Endothelial cell of umbilical vein (primary cell): Measurements from ENCODE around the gene CFAP61. TPM values are rescaled to one million over a fixed set of nuclear protein-coding genes. Genes with fewer than 3 reads are reported as not detected.

Experiments
- BruUV-seq: library from RNA; stranded (reverse); fragments of 400-500 nt; replicated peaks from 2 replicates; lab custom pipeline; 2021; lab: Mats Ljungman, UMichigan
- CTCF ChIA-PET: fragments of 300-600, 350-600 bp; sonication (Branson Sonifier 250); formaldehyde crosslinking; loops from one replicate; lab custom pipeline; 2021; ENCODE audit warnings: antibody characterized with exemption, inconsistent platforms; lab: Charles Lee
- POLR2A ChIA-PET: fragments of 300-600, 350-600 bp; sonication (Branson Sonifier 250); formaldehyde crosslinking; loops from one replicate; lab custom pipeline; 2021; ENCODE audit warnings: antibody characterized with exemption, inconsistent platforms; lab: Charles Lee
- DNase-seq: peaks from one replicate; pipeline ENCODE4 v3.0.0-alpha.2; 2011; ENCODE audit warnings: low read depth, low spot score
- FAIRE-seq: peaks from 2 replicates; lab custom pipeline; 2011; peaks lifted over from hg19 to GRCh38; lab: Jason Lieb, UNC
- H2AFZ ChIP-seq: 2 replicates; pipeline ENCODE4 v1.6.0; 2012; ENCODE audit warnings: low read depth, low read length, control low read depth, inconsistent platforms
- H3K27ac ChIP-seq: 2 replicates; pipeline ENCODE4 v1.5.1; 2011; ENCODE audit warnings: low read depth, mild to moderate bottlenecking, control low read depth, low read length, moderate library complexity; ENCODE audit not compliant: insufficient read depth
- H3K27me3 ChIP-seq, 2 experiments: 2 replicates each; pipeline versions ENCODE4 v1.6.0 to v1.6.1; 2011; ENCODE audit warnings: low read length in 2 of 2, mixed read lengths in 1 of 2; ENCODE audit not compliant: control insufficient read depth in 2 of 2, insufficient read depth in 2 of 2
- H3K36me3 ChIP-seq, 2 experiments: 2 replicates in 1 of 2; 3 replicates in 1 of 2; pipeline ENCODE4 v1.5.1; 2011; ENCODE audit warnings: low read length in 2 of 2, mild to moderate bottlenecking in 1 of 2, moderate library complexity in 1 of 2; ENCODE audit not compliant: control insufficient read depth in 2 of 2, insufficient read depth in 2 of 2; ENCODE audit errors: extremely low read depth in 1 of 2
- H3K4me1 ChIP-seq: 3 replicates; pipeline ENCODE4 v1.5.1; 2011; ENCODE audit warnings: mild to moderate bottlenecking, low read length; ENCODE audit not compliant: control insufficient read depth, insufficient read depth; ENCODE audit errors: extremely low read depth
- H3K4me2 ChIP-seq: 2 replicates; pipeline ENCODE4 v1.6.1; 2011; ENCODE audit warnings: low read length, control low read depth, mixed read lengths; ENCODE audit not compliant: insufficient read depth
- H3K4me3 ChIP-seq, 3 experiments: fragments of 200-600 bp in 1 of 3; sonication (generic), shearing (Covaris generic) in 1 of 3; replicated peaks in 1 of 3; 2 replicates each; pipeline ENCODE4 v1.5.1; 2011 to 2016; ENCODE audit warnings: control low read depth in 3 of 3, low read length in 3 of 3, mild to moderate bottlenecking in 2 of 3, inconsistent platforms in 1 of 3, low read depth in 1 of 3, moderate library complexity in 1 of 3; ENCODE audit not compliant: insufficient read depth in 1 of 3
- H3K79me2 ChIP-seq: 2 replicates; pipeline ENCODE4 v1.6.0; 2012; ENCODE audit warnings: low read length, inconsistent platforms; ENCODE audit not compliant: control insufficient read depth, insufficient read depth
- H3K9ac ChIP-seq: replicated peaks from 2 replicates; pipeline ENCODE3; 2011; ENCODE audit warnings: low read length, control low read depth; ENCODE audit not compliant: insufficient read depth; ENCODE audit errors: extremely low read depth
- H3K9me1 ChIP-seq: replicated peaks from 3 replicates; pipeline ENCODE4 v1.6.0; 2011; ENCODE audit warnings: mild to moderate bottlenecking, low read length; ENCODE audit not compliant: control insufficient read depth, insufficient read depth; ENCODE audit errors: extremely low read depth
- H3K9me3 ChIP-seq: replicated peaks from 2 replicates; pipeline ENCODE4 v1.5.1; 2012; ENCODE audit warnings: low read length, inconsistent platforms; ENCODE audit not compliant: control insufficient read depth, insufficient read depth
- H4K20me1 ChIP-seq: replicated peaks from 2 replicates; pipeline ENCODE3; 2011; ENCODE audit warnings: mild to moderate bottlenecking, low read length; ENCODE audit not compliant: control insufficient read depth, insufficient read depth; ENCODE audit errors: extremely low read depth
- CTCF ChIP-seq, 2 donors: IDR thresholded peaks; 1 replicate in 1 of 2; 2 replicates in 1 of 2; pipeline ENCODE4 v1.5.1; 2011; ENCODE audit warnings: low read length in 2 of 2, mild to moderate bottlenecking in 2 of 2, moderate library complexity in 2 of 2, control low read depth in 1 of 2, inconsistent platforms in 1 of 2, low read depth in 1 of 2; ENCODE audit not compliant: insufficient read depth in 1 of 2; ENCODE audit errors: extremely low read depth in 1 of 2
- EZH2 ChIP-seq: IDR thresholded peaks from 2 replicates; pipeline ENCODE4 v1.6.1; 2012; ENCODE audit warnings: borderline replicate concordance, low read depth, mild to moderate bottlenecking, moderate library complexity, low read length, inconsistent platforms; ENCODE audit not compliant: severe bottlenecking
- FOS ChIP-seq: IDR thresholded peaks from 2 replicates; pipeline ENCODE4 v1.6.1; 2011; ENCODE audit warnings: mild to moderate bottlenecking, low read length, moderate library complexity, borderline replicate concordance; ENCODE audit not compliant: insufficient read depth
- GATA2 ChIP-seq: IDR thresholded peaks from 2 replicates; pipeline ENCODE4 v1.7.0; 2011; ENCODE audit warnings: low read depth, mild to moderate bottlenecking, moderate library complexity, mixed read lengths, low read length; ENCODE audit not compliant: insufficient read length, insufficient read depth
- JUN ChIP-seq: IDR thresholded peaks from 2 replicates; pipeline ENCODE4 v1.6.1; 2011; ENCODE audit warnings: borderline replicate concordance, low read depth; ENCODE audit not compliant: insufficient read length, insufficient read depth
- MAX ChIP-seq: IDR thresholded peaks from 2 replicates; pipeline ENCODE4 v1.6.1; 2011; ENCODE audit not compliant: insufficient read depth, insufficient read length
- MYC ChIP-seq: IDR thresholded peaks from one replicate; pipeline ENCODE4 v1.6.1; 2011; ENCODE audit warnings: mild to moderate bottlenecking, low read depth, low read length
- POLR2A ChIP-seq: IDR thresholded peaks from 2 replicates; pipeline ENCODE4 v1.6.1; 2012; ENCODE audit warnings: low read depth, mild to moderate bottlenecking, control low read depth, low read length
- POLR2AphosphoS5 ChIP-seq: IDR thresholded peaks from 2 replicates; pipeline ENCODE4 v1.6.1; 2012; ENCODE audit warnings: low read depth, mild to moderate bottlenecking, control low read depth, low read length, moderate library complexity; ENCODE audit not compliant: insufficient read depth
- dilution Hi-C: fragments of 300-500 bp; cut with MboI; formaldehyde crosslinking; loops from one replicate; pipeline ENCODE4 v1.15.0; 2019; ENCODE audit warnings: low sequenced_read_pairs; ENCODE audit not compliant: extremely low pct_ligation_motif_present
- intact Hi-C: fragments of 100-400 bp; cut with micrococcal nuclease; formaldehyde crosslinking; loops from one replicate; pipeline ENCODE4 v1.10.0; 2022
- polyA plus RNA-seq, 4 experiments: library from polyadenylated mRNA; depleted of rRNA in 3 of 4; stranded (reverse) in 3 of 4; unstranded in 1 of 4; fragments of >200 nt; gene quantifications; 2 replicates each; pipeline versions ENCODE4 v1.2.1 to v1.2.3, GENCODE V29; 2011 to 2012; ENCODE audit warnings: missing spikeins in 1 of 4
- total RNA-seq: library from RNA; stranded (reverse); gene quantifications from 2 replicates; pipeline ENCODE4 v1.2.3, GENCODE V29; 2021

The CFAP61 gene
- total and polyA plus RNA-seq, 2 donors (not counting 3 experiments of a cell fraction or from before 2014, with no cell fraction given), result not detected

GRCh38 chr20:20371681-20372080 lies 319.3 kb downstream of the CFAP61 start:
- Histone ChIP-seq H3K27ac (no peak overlapping the region), H2AFZ (no peak overlapping the region), H3K36me3 (no peaks in the 10 kb centered on the region), H4K20me1 (no peaks in the 10 kb centered on the region), H3K9me1 (no peaks in the 10 kb centered on the region), H3K4me1 (no peaks in the 10 kb centered on the region), H3K4me2 (no peak overlapping the region), H3K9me3 (no peaks in the 10 kb centered on the region), H3K79me2 (no peaks in the 10 kb centered on the region), H3K9ac (no peak overlapping the region), H3K4me3 (no peak overlapping the region), H3K27me3 (peaks cover 67 to 84% of the 10 kb centered on the region in 2 experiments)
- FAIRE-seq (no peak), DNase-seq (no peak)
- ChIA-PET POLR2A (interaction anchor here (0.7 kb wide), 1 partner anchor 932 kb away, joined by 5 read pairs; the partner anchor contains the start of gene XRN2), CTCF (interaction anchor here (1.1 to 1.9 kb wide), 2 partner anchors 9 to 222 kb away, joined by 3 to 6 read pairs; no protein-coding TSS in a partner anchor)
- TF ChIP-seq JUN, result no peak
- TF ChIP-seq GATA2, result no peak
- no peak for TF ChIP-seq EZH2
- TF ChIP-seq MYC, result no peak
- TF ChIP-seq POLR2A, result no peak
- no peak for TF ChIP-seq POLR2AphosphoS5
- TF ChIP-seq MAX, result no peak
- TF ChIP-seq CTCF (IDR thresholded peaks at IDR 0.05; ENCODE audit: extremely low read depth in 1 of 2, insufficient read depth in 1 of 2, low read depth in 1 of 2, low read length in 2 of 2), result no peak
- no peak for TF ChIP-seq FOS
- intact Hi-C loops (no loop called here), dilution Hi-C loops (loop anchor here (10.0 kb wide), 1 partner anchor 143 kb away; no protein-coding TSS in a partner anchor)
- no TSS peak for BruUV-seq
